HL-60 (cell line): ENCODE measurements around the gene MFSD1.

ENCODE experiments used
- GABPA ChIP-seq: IDR thresholded peaks from 2 replicates; pipeline ENCODE4 v1.6.1; 2012; ENCODE audit warnings: low read depth
- TF ChIP-seq, protein P1 (sequence below): IDR thresholded peaks from one replicate; pipeline ENCODE4 v1.5.1; 2011; ENCODE audit warnings: low read length, control low read depth, inconsistent platforms; ENCODE audit not compliant: insufficient read depth

DNA sequence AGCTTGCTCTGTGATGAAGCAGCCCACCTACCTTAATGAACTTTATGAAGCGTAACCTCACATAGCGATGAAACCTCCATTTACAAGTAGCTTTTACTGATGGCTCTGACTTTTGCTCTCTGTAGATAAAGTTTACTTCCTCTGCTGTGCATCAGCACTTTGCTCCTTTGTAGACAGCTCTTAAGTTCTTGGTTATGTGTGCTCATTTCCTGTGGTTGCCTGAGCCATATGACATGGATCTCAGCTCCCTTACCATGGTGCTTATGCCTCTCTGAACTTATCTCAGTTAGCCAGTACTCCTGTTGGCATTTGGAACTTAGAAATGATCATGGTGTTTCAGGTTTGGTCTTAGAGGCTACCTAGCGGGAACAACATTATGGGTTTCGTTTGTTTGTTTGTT is 7.8 kb downstream of the MFSD1 start:
- no peak for TF ChIP-seq GABPA
- TF ChIP-seq, protein P1, sequence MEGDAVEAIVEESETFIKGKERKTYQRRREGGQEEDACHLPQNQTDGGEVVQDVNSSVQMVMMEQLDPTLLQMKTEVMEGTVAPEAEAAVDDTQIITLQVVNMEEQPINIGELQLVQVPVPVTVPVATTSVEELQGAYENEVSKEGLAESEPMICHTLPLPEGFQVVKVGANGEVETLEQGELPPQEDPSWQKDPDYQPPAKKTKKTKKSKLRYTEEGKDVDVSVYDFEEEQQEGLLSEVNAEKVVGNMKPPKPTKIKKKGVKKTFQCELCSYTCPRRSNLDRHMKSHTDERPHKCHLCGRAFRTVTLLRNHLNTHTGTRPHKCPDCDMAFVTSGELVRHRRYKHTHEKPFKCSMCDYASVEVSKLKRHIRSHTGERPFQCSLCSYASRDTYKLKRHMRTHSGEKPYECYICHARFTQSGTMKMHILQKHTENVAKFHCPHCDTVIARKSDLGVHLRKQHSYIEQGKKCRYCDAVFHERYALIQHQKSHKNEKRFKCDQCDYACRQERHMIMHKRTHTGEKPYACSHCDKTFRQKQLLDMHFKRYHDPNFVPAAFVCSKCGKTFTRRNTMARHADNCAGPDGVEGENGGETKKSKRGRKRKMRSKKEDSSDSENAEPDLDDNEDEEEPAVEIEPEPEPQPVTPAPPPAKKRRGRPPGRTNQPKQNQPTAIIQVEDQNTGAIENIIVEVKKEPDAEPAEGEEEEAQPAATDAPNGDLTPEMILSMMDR = no peak
